Heart left ventricle (tissue), 16 donors: Measurements from ENCODE around the gene KXD1. TPM values are rescaled to one million over a fixed set of nuclear protein-coding genes. Genes with fewer than 3 reads are reported as not detected.

Source experiments
- ATAC-seq, 4 donors: fragments of 200-7000 bp; cut with Tn5 transposase; one replicate each; pipeline ENCODE4 v1.9.1; 2020 to 2022; ENCODE audit warnings: moderate library complexity in 4 of 4, mild to moderate bottlenecking in 3 of 4, moderate number of reproducible peaks in 1 of 4
- DNase-seq, 5 donors: peaks; one replicate each; pipeline ENCODE4 v3.0.0-alpha.2; 2020
- H3K27ac ChIP-seq, 12 donors: fragments of 200-600 bp; sonication (generic) in 4 of 12; one replicate each; pipeline versions ENCODE4 v1.5.0 to v1.8.0; 2016 to 2022; ENCODE audit warnings: mild to moderate bottlenecking in 2 of 12
- H3K27me3 ChIP-seq, 9 donors: fragments of 200-600 bp; sonication (generic) in 2 of 9; one replicate each; pipeline versions ENCODE4 v1.5.1 to v1.8.0; 2016 to 2022; ENCODE audit warnings: mild to moderate bottlenecking in 3 of 9
- H3K36me3 ChIP-seq, 9 donors: fragments of 200-600 bp; sonication (generic) in 2 of 9; one replicate each; pipeline versions ENCODE4 v1.5.0 to v1.8.0; 2018 to 2022; ENCODE audit warnings: mild to moderate bottlenecking in 2 of 9
- H3K4me1 ChIP-seq, 12 donors: fragments of 200-600 bp; sonication (generic) in 4 of 12; one replicate each; pipeline versions ENCODE4 v1.5.0 to v1.8.0; 2016 to 2022; ENCODE audit warnings: mild to moderate bottlenecking in 3 of 12
- H3K4me3 ChIP-seq, 12 donors: fragments of 200-600 bp; sonication (generic) in 4 of 12; one replicate each; pipeline versions ENCODE4 v1.5.0 to v1.8.0; 2017 to 2022; ENCODE audit warnings: mild to moderate bottlenecking in 9 of 12, moderate library complexity in 4 of 12
- H3K9me3 ChIP-seq, 12 donors: fragments of 200-600 bp; sonication (generic) in 4 of 12; one replicate each; pipeline versions ENCODE4 v1.5.0 to v1.8.0; 2016 to 2022; ENCODE audit warnings: mild to moderate bottlenecking in 1 of 12
- POLR2A ChIP-seq, 2 donors: fragments of 450-650 bp; IDR thresholded peaks; one replicate each; pipeline ENCODE4 v1.6.1; 2017; ENCODE audit warnings: antibody characterized with exemption in 2 of 2, mild to moderate bottlenecking in 2 of 2, moderate library complexity in 2 of 2
- WGBS, 4 donors: extraction: QIAGEN DNeasy Blood & Tissue Kit in 2 of 4; methylation state at CpG; one replicate each; pipeline versions ENCODE4 v1.1.5 to v1.1.7; 2013 to 2018; 5-methylcytosine and 5-hydroxymethylcytosine counted together
- intact Hi-C, 10 donors: fragments of 100-400 bp; cut with DNase I; formaldehyde crosslinking; loops; one replicate each; pipeline versions ENCODE4 v1.11.1 to v1.14.2; 2022
- polyA plus RNA-seq, 2 donors: library from polyadenylated mRNA; stranded (reverse); fragments of 200-250 nt; gene quantifications; one replicate each; pipeline ENCODE4 v1.2.3, GENCODE V29; 2013
- total RNA-seq, 9 donors: library from RNA; depleted of rRNA in 2 of 9; stranded (reverse); fragments of >200 nt in 2 of 9; fragmentation: NEBNext Ultra II Directional in 3 of 9; extraction: Animal tissue kit (Norgen Biotek cat#: 25700) in 3 of 9; gene quantifications; one replicate each; pipeline versions ENCODE4 v1.1.0 to v1.2.4, GENCODE V29; 2016 to 2023
- TF ChIP-seq, protein P1 (sequence below), 12 donors: fragments of 200-600 bp; sonication (generic) in 4 of 12; IDR thresholded peaks; one replicate each; pipeline versions ENCODE4 v1.5.0 to v1.8.0; 2018 to 2022; ENCODE audit warnings: antibody characterized with exemption in 12 of 12, mild to moderate bottlenecking in 5 of 12
- donor health status: ischemic (EF 13 %, LVEDD 7.1; RV severe dilation, severe dysfunction).
- donor health status: healthy with polysubstance abuse.
- donor health status: DM: no; HTN: yes; CAD: no.
- donor health status: DM: no; HTN: no; CAD: no.
- donor health status: ischemic (EF 25% LVEDD 6.9; RV normal size, moderate dysfunction).
- donor health status: ischemic (EF 25% LVEDD 5.7; RV mildly dilated, moderate dysfunction).
- donor health status: healthy.
- donor health status: DM: yes; HTN: yes; CAD: no.
- donor health status: ischemic (EF 35%, LVEDD 5.7; RV mildly dilated, moderate dysfunction).
- donor health status: nonischemic (EF 11% LVEDD 7.7; RV severe dilation, severe dysfunction).
- donor health status: DM: yes; HTN: yes; CAD: no.
- donor health status: PGD.
- donor health status: ischemic (EF 29% LVEDD 5.4; RV normal size, mild dysfunction).
- donor health status: nonischemic (EF 23%, LVEDD 6.1; RV moderate dilation, normal function).

Gene KXD1
- total and polyA plus RNA-seq, 11 donors: 36.1 to 116 (median 46.7) TPM

GRCh38 chr19:18609717-18610051 lies 52.0 kb downstream of the KXD1 start:
- DNase-seq: no peak
- peaks cover 0 to 64% (median 34%) of the 10 kb centered on the region in 12 donors for H3K4me1 ChIP-seq
- H3K27me3 ChIP-seq: peaks cover 65 to 95% (median 89%) of the 10 kb centered on the region in 9 donors
- H3K36me3 ChIP-seq: no peaks in the 10 kb centered on the region
- H3K4me3 ChIP-seq: no peak overlapping the region
- TF ChIP-seq POLR2A (IDR thresholded peaks at IDR 0.05): no peak
- TF ChIP-seq, protein P1, sequence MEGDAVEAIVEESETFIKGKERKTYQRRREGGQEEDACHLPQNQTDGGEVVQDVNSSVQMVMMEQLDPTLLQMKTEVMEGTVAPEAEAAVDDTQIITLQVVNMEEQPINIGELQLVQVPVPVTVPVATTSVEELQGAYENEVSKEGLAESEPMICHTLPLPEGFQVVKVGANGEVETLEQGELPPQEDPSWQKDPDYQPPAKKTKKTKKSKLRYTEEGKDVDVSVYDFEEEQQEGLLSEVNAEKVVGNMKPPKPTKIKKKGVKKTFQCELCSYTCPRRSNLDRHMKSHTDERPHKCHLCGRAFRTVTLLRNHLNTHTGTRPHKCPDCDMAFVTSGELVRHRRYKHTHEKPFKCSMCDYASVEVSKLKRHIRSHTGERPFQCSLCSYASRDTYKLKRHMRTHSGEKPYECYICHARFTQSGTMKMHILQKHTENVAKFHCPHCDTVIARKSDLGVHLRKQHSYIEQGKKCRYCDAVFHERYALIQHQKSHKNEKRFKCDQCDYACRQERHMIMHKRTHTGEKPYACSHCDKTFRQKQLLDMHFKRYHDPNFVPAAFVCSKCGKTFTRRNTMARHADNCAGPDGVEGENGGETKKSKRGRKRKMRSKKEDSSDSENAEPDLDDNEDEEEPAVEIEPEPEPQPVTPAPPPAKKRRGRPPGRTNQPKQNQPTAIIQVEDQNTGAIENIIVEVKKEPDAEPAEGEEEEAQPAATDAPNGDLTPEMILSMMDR (IDR thresholded peaks at IDR 0.05): no peak
- H3K9me3 ChIP-seq: no peaks in the 10 kb centered on the region
- intact Hi-C loops: no loop called here
- no peak overlapping the region for H3K27ac ChIP-seq
- no peak for ATAC-seq
- WGBS, 4 donors: 37 to 45% (median 42%) methylated on average over 2 of the region's 2 CpGs

- ATAC-seq: no peak
- Histone ChIP-seq H3K27ac (no peak overlapping the region), H3K9me3 (no peaks in the 10 kb centered on the region), H3K36me3 (no peaks in the 10 kb centered on the region), H3K4me3 (no peak overlapping the region), H3K4me1 (peaks cover 0 to 59% (median 34%) of the 10 kb centered on the region in 12 donors), H3K27me3 (peaks cover 64 to 95% (median 84%) of the 10 kb centered on the region in 9 donors)
- DNase-seq: no peak
- 30 to 60% (median 41%) methylated on average over 1 to 3 of the region's 3 CpGs for WGBS, 4 donors
- intact Hi-C loops: no loop called here
- TF ChIP-seq POLR2A (IDR thresholded peaks at IDR 0.05): no peak
- TF ChIP-seq, protein P1 (IDR thresholded peaks at IDR 0.05): no peak
Measured at GRCh38 chr19:18610245-18610555, 52.5 kb downstream of the KXD1 start.

DNA sequence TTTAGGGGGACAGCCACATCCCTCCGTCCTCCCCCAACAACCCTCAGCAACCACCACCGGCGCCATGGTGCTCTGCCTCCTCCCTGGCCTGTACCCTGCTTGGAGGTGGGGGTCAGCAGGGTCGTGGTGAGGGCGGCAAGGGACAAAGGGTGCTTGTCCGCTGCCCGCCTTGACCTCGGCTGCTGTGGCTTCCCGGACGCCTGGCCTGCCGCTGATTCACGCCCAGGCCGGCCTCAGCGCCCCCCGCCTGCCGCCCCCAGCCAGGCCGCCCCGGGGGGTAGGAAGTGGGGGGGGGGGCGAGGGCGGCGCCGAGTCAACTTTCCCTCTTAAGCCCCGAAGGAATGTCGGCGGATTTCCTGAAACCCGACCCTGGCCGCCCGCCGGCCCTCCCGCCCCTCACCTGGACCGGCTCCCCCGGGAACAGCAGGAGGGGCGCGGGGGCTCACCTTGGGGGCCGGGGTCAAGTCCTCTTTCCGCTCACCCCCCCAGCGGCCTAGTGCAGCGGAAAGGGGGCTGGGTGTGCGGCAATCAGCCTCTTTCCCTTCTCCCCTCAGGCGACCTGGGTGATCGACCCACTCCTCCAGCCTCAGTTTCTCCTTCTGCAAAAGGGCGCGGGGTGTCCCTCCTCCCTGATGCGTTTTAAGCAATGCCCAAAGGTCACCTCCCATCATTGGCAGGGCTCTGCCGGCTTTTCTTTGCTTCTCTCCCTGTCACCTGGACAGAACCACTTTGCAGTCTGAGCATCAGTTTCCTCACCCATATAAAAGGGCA lies 53.1 kb downstream of the KXD1 start:
- peaks cover 0 to 54% (median 34%) of the 10 kb centered on the region in 12 donors for H3K4me1 ChIP-seq
- H3K4me3 ChIP-seq: peak overlapping the region in 1 of 12 donors; percentile 1

DNA sequence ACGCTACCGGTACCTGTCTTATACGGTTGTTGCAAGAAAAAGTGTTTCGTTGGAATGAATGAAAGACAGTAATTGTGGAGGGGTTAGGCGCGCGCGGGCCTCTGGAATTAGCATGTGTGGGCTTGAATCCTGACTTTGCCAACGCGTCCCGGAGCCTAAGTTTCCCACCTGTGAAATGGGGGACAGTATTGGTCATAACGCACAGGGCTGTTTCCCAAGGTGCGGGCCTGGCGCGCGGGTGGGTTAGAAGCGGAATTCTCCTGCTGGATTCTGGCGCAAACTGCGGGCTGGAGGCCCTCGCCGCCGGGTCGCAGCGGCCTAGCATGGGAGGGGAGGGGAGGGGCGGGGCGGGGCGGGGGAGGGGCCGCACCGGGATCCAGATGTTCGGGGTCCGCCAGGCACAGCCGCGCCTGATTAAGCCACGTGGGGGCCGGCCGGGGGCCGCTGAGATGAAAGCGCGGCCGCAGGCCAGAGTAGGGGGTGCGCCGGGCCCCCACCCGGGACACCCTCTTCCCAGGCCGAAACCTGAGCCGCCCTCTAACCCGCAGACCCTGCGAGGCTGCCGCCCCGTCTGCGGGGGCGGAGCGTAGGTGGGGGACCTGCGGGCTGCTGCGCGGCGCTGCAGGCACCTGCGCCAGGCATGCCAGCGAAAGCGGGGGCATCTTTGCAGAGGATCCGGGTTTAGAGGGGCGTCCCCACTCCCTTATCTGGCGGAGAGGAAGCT lies 53.8 kb downstream of the KXD1 start:
- Histone ChIP-seq H3K4me3 (peak overlapping the region in 4 of 12 donors; percentile 5 to 66 (median 24)), H3K27me3 (peaks cover 55 to 95% (median 76%) of the 10 kb centered on the region in 9 donors), H3K9me3 (no peaks in the 10 kb centered on the region), H3K27ac (no peak overlapping the region), H3K36me3 (no peaks in the 10 kb centered on the region), H3K4me1 (peaks cover 0 to 47% (median 32%) of the 10 kb centered on the region in 12 donors)
- intact Hi-C loops: no loop called here
- TF ChIP-seq POLR2A (IDR thresholded peaks at IDR 0.05): no peak
- TF ChIP-seq, protein P1 (IDR thresholded peaks at IDR 0.05): no peak
- WGBS, 4 donors: 2 to 3% (median 2%) methylated on average over 43 to 62 of the region's 62 CpGs
- ATAC-seq (no peak), DNase-seq (no peak)

More for the DNA sequence above, 53.1 kb downstream of the KXD1 start:
- Histone ChIP-seq H3K27ac (no peak overlapping the region), H3K9me3 (no peaks in the 10 kb centered on the region), H3K27me3 (peaks cover 60 to 95% (median 81%) of the 10 kb centered on the region in 9 donors), H3K36me3 (no peaks in the 10 kb centered on the region)
- TF ChIP-seq, protein P1 (IDR thresholded peaks at IDR 0.05): no peak
- TF ChIP-seq POLR2A (IDR thresholded peaks at IDR 0.05): no peak
- no peak for ATAC-seq
- DNase-seq: no peak
- 3 to 6% (median 5%) methylated on average over 5 to 44 of the region's 45 CpGs for WGBS, 4 donors
- intact Hi-C loops: no loop called here
